ENCODE measurements around the gene ITPR1.

The ITPR1 gene

GRCh38 chr3:4744405-4745234, 251.5 kb downstream of the ITPR1 start:
- DNase-seq = no peak

GRCh38 chr3:4745235-4745610, 252.1 kb downstream of the ITPR1 start:
- DNase-seq (no peak), ATAC-seq (no peak)

More at GRCh38 chr3:4744405-4745234, 251.5 kb downstream of the ITPR1 start:
- no peak for ATAC-seq

GRCh38 chr3:4746241-4746958, 253.3 kb downstream of the ITPR1 start:
- ATAC-seq (no peak), DNase-seq (no peak)

- DNase-seq = no peak
- no peak for ATAC-seq
These were observed 255.0 kb downstream of the ITPR1 start for GRCh38 chr3:4748127-4748526.

- ATAC-seq (no peak), DNase-seq (no peak)
These were observed 255.7 kb downstream of the ITPR1 start for GRCh38 chr3:4748701-4749378.

GRCh38 chr3:4749567-4750002, 256.4 kb downstream of the ITPR1 start:
- ATAC-seq = no peak
- DNase-seq = no peak

- ATAC-seq (no peak), DNase-seq (peak; percentile 16)
These were observed 257.3 kb downstream of the ITPR1 start for GRCh38 chr3:4750306-4750968.

GRCh38 chr3:4751029-4751501, 257.9 kb downstream of the ITPR1 start:
- no peak for ATAC-seq
- no peak for DNase-seq

GRCh38 chr3:4751502-4752101, 258.5 kb downstream of the ITPR1 start:
- ATAC-seq (no peak), DNase-seq (no peak)

- DNase-seq (no peak), ATAC-seq (no peak)
These were observed 259.3 kb downstream of the ITPR1 start for GRCh38 chr3:4752201-4753072.

GRCh38 chr3:4753073-4753691, 260.0 kb downstream of the ITPR1 start:
- DNase-seq (no peak), ATAC-seq (peak; percentile 26)

GRCh38 chr3:4754180-4755086, 261.3 kb downstream of the ITPR1 start:
- ATAC-seq (peak; percentile 44), DNase-seq (no peak)

- DNase-seq (no peak), ATAC-seq (no peak)
These were observed 262.4 kb downstream of the ITPR1 start for GRCh38 chr3:4755566-4755965.

- DNase-seq = no peak
- ATAC-seq = no peak
These were observed 263.1 kb downstream of the ITPR1 start for GRCh38 chr3:4756057-4756775.

- ATAC-seq = no peak
- DNase-seq = no peak
These were observed 263.9 kb downstream of the ITPR1 start for GRCh38 chr3:4756855-4757574.

- DNase-seq (no peak), ATAC-seq (no peak)
These were observed 264.6 kb downstream of the ITPR1 start for GRCh38 chr3:4757575-4758248.

- ATAC-seq (no peak), DNase-seq (no peak)
These were observed 265.2 kb downstream of the ITPR1 start for GRCh38 chr3:4758249-4758860.
